PC-3 (cell line): ENCODE results near the gene LYRM4. TPM values are rescaled to one million over a fixed set of nuclear protein-coding genes. Genes with fewer than 3 reads are reported as not detected.

ENCODE experiments used
- ATAC-seq: fragments of 200-7000 bp; cut with Tn5 transposase; 2 replicates; pipeline ENCODE4 v1.9.1; 2020; ENCODE audit warnings: mild to moderate bottlenecking, moderate library complexity
- BruUV-seq: library from RNA; stranded (reverse); fragments of 400-500 nt; replicated peaks from 2 replicates; lab custom pipeline; 2021; lab: Mats Ljungman, UMichigan
- CTCF ChIA-PET: fragments of 300-600 bp; sonication (Branson Sonifier 250); formaldehyde crosslinking; loops from one replicate; lab custom pipeline; 2022; ENCODE audit warnings: antibody characterized with exemption; lab: Charles Lee
- POLR2A ChIA-PET: fragments of 300-600 bp; sonication (Branson Sonifier 250); formaldehyde crosslinking; loops from one replicate; lab custom pipeline; 2022; ENCODE audit warnings: antibody characterized with exemption; ENCODE audit not compliant: unreplicated experiment; lab: Charles Lee
- DNase-seq: peaks from one replicate; pipeline ENCODE4 v3.0.0-alpha.2; 2015
- H2AFZ ChIP-seq: fragments of 300-600 bp; sonication (generic); 2 replicates; pipeline ENCODE4 v1.6.0; 2016; ENCODE audit warnings: antibody characterized with exemption, low read length
- H3F3A ChIP-seq: fragments of 300-600 bp; sonication (generic); one replicate; pipeline ENCODE4 v1.6.0; 2017; ENCODE audit warnings: antibody characterized with exemption, low read length, control low read depth, mild to moderate bottlenecking; ENCODE audit not compliant: unreplicated experiment
- H3K27ac ChIP-seq: fragments of 300-600 bp; sonication (generic); 2 replicates; pipeline ENCODE4 v1.5.1; 2016; ENCODE audit warnings: mild to moderate bottlenecking, low read length
- H3K27me3 ChIP-seq: fragments of 300-600 bp; sonication (generic); 2 replicates; pipeline ENCODE4 v1.6.1; 2016; ENCODE audit warnings: low read length, mixed read lengths
- H3K36me3 ChIP-seq: fragments of 300-600 bp; sonication (generic); 2 replicates; pipeline ENCODE4 v1.6.1; 2016; ENCODE audit warnings: low read depth, mixed run types, low read length, mixed read lengths
- H3K4me1 ChIP-seq: fragments of 300-600 bp; sonication (generic); 2 replicates; pipeline ENCODE4 v1.5.1; 2016; ENCODE audit warnings: low read length; ENCODE audit not compliant: insufficient read depth
- H3K4me2 ChIP-seq: fragments of 300-600 bp; sonication (generic); 2 replicates; pipeline ENCODE4 v1.6.0; 2016; ENCODE audit warnings: low read length
- H3K4me3 ChIP-seq: fragments of 300-600 bp; sonication (generic); 2 replicates; pipeline ENCODE4 v1.5.1; 2016; ENCODE audit warnings: mild to moderate bottlenecking, low read length, mixed read lengths
- H3K79me2 ChIP-seq: fragments of 300-600 bp; sonication (generic); 2 replicates; pipeline ENCODE4 v1.6.1; 2017; ENCODE audit warnings: low read length, mixed read lengths
- H3K9ac ChIP-seq: fragments of 300-600 bp; sonication (generic); 2 replicates; pipeline ENCODE4 v1.6.0; 2016; ENCODE audit warnings: mild to moderate bottlenecking, low read length
- H3K9me2 ChIP-seq: fragments of 300-600 bp; sonication (generic); replicated peaks from 2 replicates; pipeline ENCODE4 v1.6.1; 2016; ENCODE audit warnings: mixed run types, low read length, mixed read lengths
- H3K9me3 ChIP-seq: fragments of 300-600 bp; sonication (generic); 2 replicates; pipeline ENCODE4 v1.6.1; 2016; ENCODE audit warnings: low read length, mixed read lengths
- H4K20me1 ChIP-seq: fragments of 300-600 bp; sonication (generic); 2 replicates; pipeline ENCODE4 v1.6.1; 2016; ENCODE audit warnings: low read length, mixed read lengths
- CTCF ChIP-seq: fragments of 300-600 bp; sonication (generic); conservative IDR thresholded peaks from 2 replicates; pipeline ENCODE4 v1.5.1; 2017; ENCODE audit warnings: antibody characterized with exemption, low read depth, mild to moderate bottlenecking, low read length
- EZH2 ChIP-seq: fragments of 300-600 bp; sonication (generic); IDR thresholded peaks from one replicate; pipeline ENCODE4 v1.6.1; 2017; ENCODE audit warnings: antibody characterized with exemption, mild to moderate bottlenecking, low read length; ENCODE audit not compliant: unreplicated experiment
- EZH2phosphoT487 ChIP-seq: fragments of 300-600 bp; sonication (generic); IDR thresholded peaks from 2 replicates; pipeline ENCODE4 v1.6.1; 2018; ENCODE audit warnings: mild to moderate bottlenecking, antibody characterized with exemption, low read length, borderline replicate concordance
- intact Hi-C: fragments of 100-400 bp; cut with micrococcal nuclease; formaldehyde crosslinking; loops from 2 replicates; pipeline ENCODE4 v1.9.0; 2023
- total RNA-seq: library from RNA; depleted of rRNA; stranded (reverse); fragments of >200 nt; gene quantifications from 2 replicates; pipeline ENCODE4 v1.2.3, GENCODE V29; 2014

The LYRM4 gene
- total RNA-seq, 1 experiment from 2014 or later = 27.7 TPM

- Histone ChIP-seq H3K9me3 (no peaks in the 10 kb centered on the region), H3K27ac (no peak overlapping the region), H3K36me3 (no peaks in the 10 kb centered on the region), H3K27me3 (no peaks in the 10 kb centered on the region), H2AFZ (no peak overlapping the region), H3F3A (no peaks in the 10 kb centered on the region), H3K9me2 (no peaks in the 10 kb centered on the region), H4K20me1 (no peaks in the 10 kb centered on the region), H3K4me1 (no peaks in the 10 kb centered on the region), H3K9ac (no peak overlapping the region), H3K79me2 (no peaks in the 10 kb centered on the region), H3K4me2 (no peak overlapping the region), H3K4me3 (no peak overlapping the region)
- ATAC-seq (no peak), DNase-seq (no peak)
- intact Hi-C loops = no loop called here
- BruUV-seq = no TSS peak
- ChIA-PET POLR2A (no interaction called here), CTCF (no interaction called here)
- TF ChIP-seq CTCF (no peak), EZH2phosphoT487 (no peak), EZH2 (no peak)
Observed at GRCh38 chr6:5197084-5197483, 63.7 kb downstream of the LYRM4 start.

- H3K27me3 ChIP-seq = no peaks in the 10 kb centered on the region
- H3K4me3 ChIP-seq = no peak overlapping the region
- no peaks in the 10 kb centered on the region for H3F3A ChIP-seq
- ChIA-PET CTCF (no interaction called here), POLR2A (interaction anchor here (0.7 kb wide), 1 partner anchor 38 kb away, joined by 3 read pairs; no protein-coding TSS in a partner anchor)
- H3K4me1 ChIP-seq = peaks cover 14% of the 10 kb centered on the region
- no peak overlapping the region for H3K9ac ChIP-seq
- no peaks in the 10 kb centered on the region for H3K79me2 ChIP-seq
- ATAC-seq (no peak), DNase-seq (no peak)
- intact Hi-C loops = no loop called here
- no TSS peak for BruUV-seq
- TF ChIP-seq EZH2phosphoT487 (no peak), EZH2 (no peak), CTCF (no peak)
- no peak overlapping the region for H3K4me2 ChIP-seq
- no peaks in the 10 kb centered on the region for H3K9me2 ChIP-seq
- no peaks in the 10 kb centered on the region for H3K9me3 ChIP-seq
- H3K27ac ChIP-seq = no peak overlapping the region
- H3K36me3 ChIP-seq = no peaks in the 10 kb centered on the region
- H2AFZ ChIP-seq = no peak overlapping the region
- no peaks in the 10 kb centered on the region for H4K20me1 ChIP-seq
Observed at GRCh38 chr6:5192135-5192794, 68.5 kb downstream of the LYRM4 start.

- H3K27ac ChIP-seq = no peak overlapping the region
- H3K9ac ChIP-seq = no peak overlapping the region
- no peaks in the 10 kb centered on the region for H3K79me2 ChIP-seq
- no peaks in the 10 kb centered on the region for H3K27me3 ChIP-seq
- TF ChIP-seq EZH2 = no peak
- no peak for TF ChIP-seq EZH2phosphoT487
- no peak for TF ChIP-seq CTCF
- no peaks in the 10 kb centered on the region for H3K9me3 ChIP-seq
- ChIA-PET CTCF (no interaction called here), POLR2A (no interaction called here)
- no peak overlapping the region for H3K4me3 ChIP-seq
- H2AFZ ChIP-seq = no peak overlapping the region
- intact Hi-C loops = no loop called here
- H4K20me1 ChIP-seq = no peaks in the 10 kb centered on the region
- no peaks in the 10 kb centered on the region for H3K9me2 ChIP-seq
- no peaks in the 10 kb centered on the region for H3K36me3 ChIP-seq
- DNase-seq = no peak
- no peak overlapping the region for H3K4me2 ChIP-seq
- no peaks in the 10 kb centered on the region for H3F3A ChIP-seq
- H3K4me1 ChIP-seq = peaks cover 14% of the 10 kb centered on the region
- no peak for ATAC-seq
- no TSS peak for BruUV-seq
Observed at GRCh38 chr6:5191722-5192121, 69.0 kb downstream of the LYRM4 start.
